ENCODE data around the gene CCT6A. TPM values are rescaled to one million over a fixed set of nuclear protein-coding genes. Genes with fewer than 3 reads are reported as not detected.
A peak's percentile ranks its signal among the peaks of the same experiment; 100 is the strongest.
"Not testable (repeated sequence)": the region's sequence is repeated elsewhere in the genome, so short reads cannot be mapped to it uniquely, and the experiment has no call there.

The CCT6A gene
- total RNA-seq, 4 donors from 2014 or later, result 88.7 to 147 (median 118) TPM

GRCh38 chr7:56092789-56093531, 41.4 kb downstream of the CCT6A start, which contains the start of gene PHKG1:
Gene PHKG1, minus strand, starts transcription at chr7:56092952. Its CDS starts 4,011 bp downstream, at chr7:56088941.
- WGBS, 2 donors, result 24 to 31% methylated on average over 19 of the region's 19 CpGs
- H3K4me1 ChIP-seq, result peaks cover 17 to 26% of the 10 kb centered on the region in 2 donors
- TF ChIP-seq POLR2A (IDR thresholded peaks at IDR 0.05) (no peak), CTCF (IDR thresholded peaks at IDR 0.05) (peak in 3 of 6 experiments; percentile 25 to 68 (median 49))
- H3K4me3 ChIP-seq (replicated peaks in 1 of 3), result no peak within 1 kb of the TSS
- no peaks in the 10 kb centered on the region for H3K36me3 ChIP-seq
- no peaks in the 10 kb centered on the region for H3K9me3 ChIP-seq
- peak within 1 kb of the TSS; percentile 23 to 42 (median 34) for H3K27ac ChIP-seq
- intact Hi-C loops (cut with DNase I), result loop anchor here (10.0 kb wide), 1 partner anchor 448 kb away; no protein-coding TSS in a partner anchor
- no peaks in the 10 kb centered on the region for H3K27me3 ChIP-seq
- peak; percentile 80 to 89 for DNase-seq

- intact Hi-C loops (cut with DNase I), result loop anchor here (10.0 kb wide), 1 partner anchor 453 kb away; no protein-coding TSS in a partner anchor
- DNase-seq, result peak; percentile 39 to 56
- Histone ChIP-seq H3K27me3 (no peaks in the 10 kb centered on the region), H3K27ac (peak overlapping the region in 2 of 3 donors; percentile 12 to 26), H3K9me3 (no peaks in the 10 kb centered on the region), H3K36me3 (peaks cover 30 to 36% of the 10 kb centered on the region in 2 donors), H3K4me1 (peaks cover 6 to 13% of the 10 kb centered on the region in 2 donors), H3K4me3 (replicated peaks in 1 of 3) (no peak overlapping the region)
- no peak for TF ChIP-seq POLR2A (IDR thresholded peaks at IDR 0.05)
- no peak for TF ChIP-seq CTCF (IDR thresholded peaks at IDR 0.05)
- 68 to 70% methylated on average over 5 of the region's 5 CpGs for WGBS, 2 donors
These were observed 46.1 kb downstream of the CCT6A start for GRCh38 chr7:56097700-56098099.

- H3K27me3 ChIP-seq; DNase-seq; H3K9me3 ChIP-seq; H3K4me3 ChIP-seq (replicated peaks in 1 of 3); H3K4me1 ChIP-seq: not testable (repeated sequence)
- 96% methylated on average over 8 of the region's 8 CpGs for WGBS, 2 donors
- intact Hi-C loops (cut with DNase I), result loop anchor here (10.0 kb wide), 1 partner anchor 454 kb away; no protein-coding TSS in a partner anchor
- peak overlapping the region in 1 of 3 donors; percentile 12 for H3K27ac ChIP-seq
- H3K36me3 ChIP-seq, result peaks cover 37 to 43% of the 10 kb centered on the region in 2 donors
These were observed 46.8 kb downstream of the CCT6A start for GRCh38 chr7:56098187-56099008.

GRCh38 chr7:56099653-56100052, 48.1 kb downstream of the CCT6A start:
- Histone ChIP-seq H3K4me1 (peaks cover 0 to 7% of the 10 kb centered on the region in 2 donors), H3K27me3 (no peaks in the 10 kb centered on the region), H3K4me3 (replicated peaks in 1 of 3) (no peak overlapping the region), H3K27ac (no peak overlapping the region), H3K36me3 (peaks cover 45 to 51% of the 10 kb centered on the region in 2 donors), H3K9me3 (no peaks in the 10 kb centered on the region)
- intact Hi-C loops (cut with DNase I), result loop anchor here (10.0 kb wide), 1 partner anchor 455 kb away; no protein-coding TSS in a partner anchor
- no peak for DNase-seq
- TF ChIP-seq POLR2A (IDR thresholded peaks at IDR 0.05) (no peak), CTCF (IDR thresholded peaks at IDR 0.05) (no peak)
- WGBS, 2 donors, result 84 to 96% methylated on average over 3 of the region's 3 CpGs

GRCh38 chr7:56104138-56104537, 52.6 kb downstream of the CCT6A start:
- H3K27ac ChIP-seq; H3K4me1 ChIP-seq; intact Hi-C loops (cut with DNase I); H3K4me3 ChIP-seq (replicated peaks in 1 of 3); DNase-seq; H3K9me3 ChIP-seq; H3K27me3 ChIP-seq: not testable (repeated sequence)
- 92 to 93% methylated on average over 8 to 9 of the region's 9 CpGs for WGBS, 2 donors
- peaks cover 45 to 50% of the 10 kb centered on the region in 2 donors for H3K36me3 ChIP-seq

All from thyroid gland (tissue), 4 donors.